Lung (tissue), 12 donors: Measurements from ENCODE around the gene SLBP. TPM values are rescaled to one million over a fixed set of nuclear protein-coding genes. Genes with fewer than 3 reads are reported as not detected.
A peak's percentile ranks its signal among the peaks of the same experiment; 100 is the strongest.

Experiments
- ATAC-seq: fragments of 200-7000 bp; cut with Tn5 transposase; one replicate; pipeline ENCODE4 v1.9.1; 2020; ENCODE audit warnings: moderate number of reproducible peaks; ENCODE audit not compliant: insufficient read depth, low FRiP score
- DNase-seq, 3 donors: peaks; one replicate each; pipeline ENCODE4 v3.0.0-alpha.2; 2013 to 2017
- H3K27ac ChIP-seq, 2 donors: one replicate each; pipeline ENCODE4 v1.5.1; 2013; ENCODE audit warnings: mild to moderate bottlenecking in 2 of 2, moderate library complexity in 2 of 2, control low read depth in 1 of 2, inconsistent platforms in 1 of 2, low read depth in 1 of 2, low read length in 1 of 2
- H3K27me3 ChIP-seq, 3 donors: one replicate each; pipeline ENCODE4 v1.5.1; 2013; ENCODE audit warnings: low read length in 2 of 3; ENCODE audit not compliant: control insufficient read depth in 3 of 3, insufficient read depth in 3 of 3
- H3K36me3 ChIP-seq, 4 donors: one replicate each; pipeline ENCODE4 v1.5.1; 2013; ENCODE audit warnings: low read length in 4 of 4, mild to moderate bottlenecking in 1 of 4, moderate library complexity in 1 of 4; ENCODE audit not compliant: control insufficient read depth in 4 of 4, insufficient read depth in 4 of 4
- H3K4me1 ChIP-seq, 5 donors: one replicate each; pipeline ENCODE4 v1.5.1; 2013; ENCODE audit warnings: low read length in 5 of 5, mild to moderate bottlenecking in 2 of 5, moderate library complexity in 1 of 5; ENCODE audit not compliant: control insufficient read depth in 5 of 5, insufficient read depth in 5 of 5
- H3K4me3 ChIP-seq: one replicate; pipeline ENCODE4 v1.5.1; 2013; ENCODE audit warnings: mild to moderate bottlenecking, control low read depth, moderate library complexity
- H3K9ac ChIP-seq, 2 donors: one replicate each; pipeline ENCODE4 v1.5.1; 2013; ENCODE audit warnings: low read length in 2 of 2, control low read depth in 1 of 2; ENCODE audit not compliant: insufficient read depth in 1 of 2
- H3K9me3 ChIP-seq, 4 donors: one replicate each; pipeline ENCODE4 v1.5.1; 2013; ENCODE audit warnings: low read length in 3 of 4, mild to moderate bottlenecking in 1 of 4, moderate library complexity in 1 of 4; ENCODE audit not compliant: control insufficient read depth in 4 of 4, insufficient read depth in 3 of 4
- WGBS, 2 donors: extraction: QIAGEN DNeasy Blood & Tissue Kit; methylation state at CpG; one replicate each; pipeline ENCODE4 v1.1.7; 2013; 5-methylcytosine and 5-hydroxymethylcytosine counted together
- polyA plus RNA-seq, 2 donors: library from polyadenylated mRNA; stranded (reverse); fragments of 200-250 nt; gene quantifications; one replicate each; pipeline ENCODE4 v1.2.1, GENCODE V29; 2013
- total RNA-seq, 2 donors: library from RNA; depleted of rRNA in 1 of 2; stranded (reverse); fragments of >200 nt in 1 of 2; gene quantifications; one replicate each; pipeline ENCODE4 v1.2.1, GENCODE V29; 2014 to 2021
- TF ChIP-seq, protein P1 (sequence below): IDR thresholded peaks from 2 replicates; pipeline ENCODE4 v1.5.1; 2012; ENCODE audit warnings: mild to moderate bottlenecking; ENCODE audit errors: control extremely low read depth, extremely low read depth
- donor health status: control.
- donor health status: control.
- donor health status: Bipolar disorder and iron deficiency.
- donor health status: healthy.
- donor health status: DM: yes; HTN: yes; CAD: no.

Gene SLBP
- total and polyA plus RNA-seq, 4 donors: 34.9 to 43.2 (median 34.9) TPM

DNA sequence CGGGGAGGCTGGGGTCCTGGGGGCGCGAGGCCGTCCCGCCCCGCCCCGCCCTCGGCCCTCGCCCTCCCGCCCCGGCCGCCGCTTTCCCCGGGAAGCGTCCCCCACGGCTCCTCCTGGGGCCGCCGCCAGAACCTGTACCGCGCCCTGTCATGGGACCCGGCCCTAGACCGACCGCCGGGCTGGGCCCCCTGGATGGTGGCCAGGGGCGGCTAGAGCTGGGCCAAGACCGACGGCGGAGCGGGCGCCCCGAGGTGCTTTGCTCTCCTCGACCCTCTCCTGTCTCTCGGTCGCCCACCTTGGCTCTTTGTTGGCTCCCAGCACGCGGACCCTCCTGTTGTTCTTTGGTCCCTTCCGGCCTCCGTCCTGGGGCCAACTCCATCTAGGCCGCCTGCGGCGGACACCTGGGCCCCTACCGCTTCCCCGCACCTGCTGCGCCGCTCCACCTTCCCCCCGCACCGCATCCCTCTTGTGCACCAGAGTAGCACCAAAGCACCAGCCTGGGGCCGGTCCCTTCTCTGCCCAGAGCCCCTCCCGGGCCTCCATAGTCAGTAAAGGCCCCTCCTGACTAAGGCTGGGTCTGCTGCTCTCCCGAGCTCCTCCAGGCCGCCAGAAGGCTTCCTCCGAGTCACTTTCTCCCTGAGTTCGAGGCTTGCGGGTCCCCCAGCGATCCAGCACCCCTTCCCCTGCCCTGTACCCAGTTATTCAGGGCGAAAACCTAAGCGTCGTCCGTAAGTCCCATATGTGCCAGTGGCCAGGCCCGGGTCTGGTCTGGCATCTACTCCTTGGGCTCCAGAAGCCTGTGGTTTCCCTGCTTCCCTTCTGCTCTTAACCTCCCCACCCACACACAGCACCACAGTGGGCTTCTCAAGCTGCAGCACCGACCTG is 9.8 kb upstream of the SLBP start:
- TF ChIP-seq, protein P1, sequence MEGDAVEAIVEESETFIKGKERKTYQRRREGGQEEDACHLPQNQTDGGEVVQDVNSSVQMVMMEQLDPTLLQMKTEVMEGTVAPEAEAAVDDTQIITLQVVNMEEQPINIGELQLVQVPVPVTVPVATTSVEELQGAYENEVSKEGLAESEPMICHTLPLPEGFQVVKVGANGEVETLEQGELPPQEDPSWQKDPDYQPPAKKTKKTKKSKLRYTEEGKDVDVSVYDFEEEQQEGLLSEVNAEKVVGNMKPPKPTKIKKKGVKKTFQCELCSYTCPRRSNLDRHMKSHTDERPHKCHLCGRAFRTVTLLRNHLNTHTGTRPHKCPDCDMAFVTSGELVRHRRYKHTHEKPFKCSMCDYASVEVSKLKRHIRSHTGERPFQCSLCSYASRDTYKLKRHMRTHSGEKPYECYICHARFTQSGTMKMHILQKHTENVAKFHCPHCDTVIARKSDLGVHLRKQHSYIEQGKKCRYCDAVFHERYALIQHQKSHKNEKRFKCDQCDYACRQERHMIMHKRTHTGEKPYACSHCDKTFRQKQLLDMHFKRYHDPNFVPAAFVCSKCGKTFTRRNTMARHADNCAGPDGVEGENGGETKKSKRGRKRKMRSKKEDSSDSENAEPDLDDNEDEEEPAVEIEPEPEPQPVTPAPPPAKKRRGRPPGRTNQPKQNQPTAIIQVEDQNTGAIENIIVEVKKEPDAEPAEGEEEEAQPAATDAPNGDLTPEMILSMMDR: no peak
- no peak for DNase-seq
- WGBS, 2 donors: 4 to 5% methylated on average over 38 to 61 of the region's 61 CpGs
- Histone ChIP-seq H3K36me3 (peaks cover 0 to 14% (median 0%) of the 10 kb centered on the region in 4 donors), H3K9ac (peak overlapping the region in 1 of 2 donors; percentile 25), H3K4me3 (peak overlapping the region; percentile 49), H3K27ac (peak overlapping the region in 1 of 2 donors; percentile 91), H3K27me3 (no peaks in the 10 kb centered on the region), H3K4me1 (peaks cover 0 to 25% (median 10%) of the 10 kb centered on the region in 5 donors), H3K9me3 (no peaks in the 10 kb centered on the region)
- ATAC-seq: no peak

DNA sequence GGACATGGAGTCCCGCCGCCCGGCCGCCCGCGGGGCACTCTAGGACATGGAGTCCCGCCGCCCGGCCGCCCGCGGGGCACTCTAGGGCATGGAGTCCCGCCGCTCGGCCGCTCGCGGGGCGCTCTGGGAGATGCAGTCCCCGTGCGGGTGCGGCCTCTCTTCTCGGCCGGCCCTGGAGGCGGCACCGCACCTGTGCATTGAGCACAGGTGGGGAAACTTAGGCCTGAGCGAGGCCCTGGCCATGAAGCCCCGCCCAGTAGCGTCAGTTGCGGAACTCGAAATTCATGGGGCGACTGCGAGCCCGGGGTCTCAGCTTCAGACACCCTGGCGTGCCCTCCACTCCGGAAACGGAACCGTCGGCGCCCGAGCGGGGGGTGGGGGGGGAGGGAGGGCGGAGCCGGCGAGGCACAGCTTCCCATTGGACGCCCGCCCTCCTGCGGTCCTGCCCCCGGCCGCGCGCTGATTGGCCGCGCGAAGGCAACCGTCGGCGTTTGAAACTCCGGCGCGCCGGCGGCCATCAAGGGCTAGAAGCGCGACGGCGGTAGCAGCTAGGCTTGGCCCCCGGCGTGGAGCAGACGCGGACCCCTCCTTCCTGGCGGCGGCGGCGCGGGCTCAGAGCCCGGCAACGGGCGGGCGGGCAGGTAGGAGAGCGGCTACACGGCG is 9.0 kb upstream of the SLBP start, which contains the start of the genes TACC3 and TMEM129:
TACC3 (plus strand) TSS at position 519 of the 663 bp plus-strand sequence. CDS start 1,901 bp downstream, outside the sequence.
TMEM129 (minus strand) TSS at position 321 of the 663 bp plus-strand sequence. CDS start 486 bp downstream, outside the sequence.
- H3K4me1 ChIP-seq: peaks cover 0 to 25% (median 10%) of the 10 kb centered on the region in 5 donors
- TF ChIP-seq, protein P1: no peak
- ATAC-seq: peak; percentile 93

DNA sequence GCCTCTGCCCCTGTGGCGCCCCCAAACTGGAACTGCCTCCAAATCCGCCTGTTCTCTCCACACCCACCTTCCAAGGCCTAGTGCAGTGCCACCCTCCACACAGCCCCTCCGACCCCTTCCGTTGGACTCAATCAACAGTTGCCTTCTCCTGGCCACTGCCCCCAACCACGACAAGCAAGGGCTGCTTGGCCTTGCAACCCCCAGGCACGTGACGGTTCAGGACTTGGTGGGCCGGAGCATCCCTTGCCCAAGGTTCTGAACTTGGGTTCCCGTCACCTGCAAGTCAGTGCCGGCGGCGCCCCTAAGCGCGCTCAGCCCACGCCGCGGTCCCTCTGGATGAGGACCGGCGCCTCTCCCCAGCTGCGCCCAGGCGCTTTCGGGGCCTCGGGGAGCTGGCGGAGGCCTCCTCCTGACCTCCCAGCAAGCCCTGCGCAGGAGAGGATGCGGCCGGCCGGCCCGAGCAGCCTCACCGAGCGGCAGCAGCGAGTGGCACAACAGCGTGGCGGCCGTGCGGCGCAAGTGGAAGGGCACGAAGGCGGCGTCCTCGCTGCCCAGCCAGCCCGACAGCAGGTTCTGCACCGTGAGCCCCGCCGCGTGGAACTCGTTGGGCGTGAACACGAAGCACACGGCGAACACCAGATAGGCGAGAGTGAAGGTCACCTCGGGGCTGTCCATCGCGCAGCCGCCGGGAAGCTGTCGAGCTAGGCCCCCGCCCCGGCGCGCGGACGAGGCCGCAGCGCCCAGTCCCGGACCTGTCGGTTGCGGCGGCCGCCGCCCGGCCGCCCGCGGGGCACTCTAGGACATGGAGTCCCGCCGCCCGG is 8.3 kb upstream of the SLBP start:
- ATAC-seq: peak; percentile 21
- TF ChIP-seq, protein P1: no peak
- peak; percentile 44 to 48 (median 47) for DNase-seq
- H3K9ac ChIP-seq: peak overlapping the region in 1 of 2 donors; percentile 46
- peaks cover 0 to 25% (median 10%) of the 10 kb centered on the region in 5 donors for H3K4me1 ChIP-seq
- H3K9me3 ChIP-seq: no peaks in the 10 kb centered on the region
- peak overlapping the region; percentile 95 to 98 for H3K27ac ChIP-seq
- H3K4me3 ChIP-seq: peak overlapping the region; percentile 95
- no peaks in the 10 kb centered on the region for H3K27me3 ChIP-seq
- peaks cover 0 to 20% (median 0%) of the 10 kb centered on the region in 4 donors for H3K36me3 ChIP-seq
- WGBS, 2 donors: 1% methylated on average over 52 to 79 of the region's 79 CpGs

More for the DNA sequence above, 9.0 kb upstream of the SLBP start, which contains the start of the genes TACC3 and TMEM129:
- peak; percentile 92 to 98 (median 96) for DNase-seq
- WGBS, 2 donors: 0% methylated on average over 45 to 83 of the region's 83 CpGs
- peaks cover 0 to 18% (median 0%) of the 10 kb centered on the region in 4 donors for H3K36me3 ChIP-seq
- no peaks in the 10 kb centered on the region for H3K27me3 ChIP-seq
- H3K4me3 ChIP-seq: peak within 1 kb of the TSS; percentile 95
- no peaks in the 10 kb centered on the region for H3K9me3 ChIP-seq
- peak within 1 kb of the TSS in 1 of 2 donors; percentile 46 for H3K9ac ChIP-seq
- H3K27ac ChIP-seq: peak within 1 kb of the TSS; percentile 95 to 98
